HG02623 (cell line): ENCODE results near the gene REEP6.
"Not testable (repeated sequence)": the region's sequence is repeated elsewhere in the genome, so short reads cannot be mapped to it uniquely, and the experiment has no call there.

Experiments
- ATAC-seq: cut with Tn5 transposase; IDR thresholded peaks from one replicate; pipeline ENCODE4 v1.9.1; 2021; ENCODE audit warnings: moderate library complexity; ENCODE audit not compliant: unreplicated experiment

The REEP6 gene

DNA sequence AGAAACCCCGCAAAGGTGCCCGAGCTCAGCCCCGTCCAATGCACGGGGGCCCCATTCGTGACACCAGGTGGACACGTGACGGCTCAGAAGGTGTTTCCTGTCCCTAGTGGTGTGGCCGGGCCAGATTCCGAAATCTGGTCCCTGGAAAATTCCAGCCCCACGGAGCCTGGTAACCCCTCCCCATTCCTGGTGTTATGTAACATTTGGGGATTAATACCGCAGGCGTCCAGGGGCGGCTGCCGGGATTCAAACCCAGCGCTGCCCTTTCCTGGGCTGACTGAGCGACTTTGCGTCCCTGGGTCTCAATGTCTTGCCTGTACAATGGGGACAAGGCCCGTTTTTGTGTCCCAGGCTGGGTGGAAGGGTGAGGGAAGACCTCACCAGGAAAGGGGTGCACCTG is 31.9 kb downstream of the REEP6 start:
- ATAC-seq = no peak

DNA sequence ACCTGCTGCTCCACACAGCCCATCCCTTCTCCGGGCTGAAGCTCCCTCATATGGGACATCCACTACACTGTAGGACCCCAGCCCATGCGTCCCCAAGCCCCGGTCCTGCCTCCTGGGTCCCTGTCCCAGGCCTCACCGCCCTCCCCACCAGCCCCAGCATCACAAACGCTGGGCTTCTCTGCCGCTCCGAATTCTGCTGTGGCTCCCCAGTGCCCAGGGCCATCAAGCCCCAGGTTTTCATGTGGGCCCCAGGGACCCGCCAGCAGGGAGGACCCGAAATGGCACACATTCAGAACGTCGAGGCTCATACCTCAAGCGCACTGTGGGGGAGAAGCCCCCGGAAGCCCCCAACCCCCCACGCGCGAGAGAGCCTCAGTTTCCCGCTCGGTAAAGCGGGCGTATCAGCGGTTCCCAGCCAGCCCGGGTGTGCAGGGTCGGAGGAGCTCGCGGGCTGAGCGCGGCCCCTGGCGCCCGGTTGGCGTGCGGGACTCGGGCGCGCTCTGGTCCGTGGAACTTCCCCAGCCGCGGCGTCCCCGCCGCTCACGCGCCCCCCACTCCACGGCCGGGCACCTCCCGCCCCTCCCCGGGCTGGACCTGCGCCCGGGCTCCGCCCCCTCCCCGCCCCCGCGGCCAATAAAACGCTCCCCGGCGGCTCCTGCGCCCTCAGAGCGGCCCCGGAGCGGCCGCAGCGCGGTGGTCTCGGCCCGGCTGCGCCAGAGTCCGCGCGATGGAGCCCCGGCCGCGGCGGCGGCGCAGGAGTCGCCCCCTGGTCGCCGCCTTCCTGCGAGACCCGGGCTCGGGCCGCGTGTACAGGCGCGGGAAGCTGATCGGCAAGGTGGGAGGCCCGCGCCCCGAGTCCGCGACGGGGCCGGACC is 32.7 kb downstream of the REEP6 start, which contains the start of gene PLK5:
Gene PLK5, plus strand, starts transcription at position 666 of the 875 bp plus-strand sequence. CDS start 2,920 bp downstream, outside the sequence.
- ATAC-seq = no peak

GRCh38 chr19:1524287-1524971 is 33.4 kb downstream of the REEP6 start:
- ATAC-seq = no peak

DNA sequence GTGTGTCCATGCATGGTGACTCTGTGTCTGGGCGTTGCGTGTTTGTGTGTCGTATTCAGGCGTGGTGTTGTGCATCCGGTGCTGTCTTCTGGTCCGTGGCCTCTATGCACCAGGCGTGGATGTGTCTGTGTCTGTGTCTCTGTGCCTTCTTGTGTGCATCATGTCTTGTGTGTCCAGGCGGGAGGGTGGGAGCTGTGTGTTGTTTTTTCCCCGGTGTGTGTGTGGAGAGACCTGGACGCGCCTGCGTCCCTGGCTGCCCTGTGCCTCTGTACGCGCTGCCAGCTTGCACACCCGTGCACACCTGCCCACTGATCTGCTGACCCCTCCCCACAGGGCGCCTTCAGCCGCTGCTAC is 34.0 kb downstream of the REEP6 start:
- ATAC-seq = no peak

GRCh38 chr19:1525343-1525742 is 34.4 kb downstream of the REEP6 start:
- no peak for ATAC-seq

- no peak for ATAC-seq
Measured at GRCh38 chr19:1526066-1526778, 35.2 kb downstream of the REEP6 start.

DNA sequence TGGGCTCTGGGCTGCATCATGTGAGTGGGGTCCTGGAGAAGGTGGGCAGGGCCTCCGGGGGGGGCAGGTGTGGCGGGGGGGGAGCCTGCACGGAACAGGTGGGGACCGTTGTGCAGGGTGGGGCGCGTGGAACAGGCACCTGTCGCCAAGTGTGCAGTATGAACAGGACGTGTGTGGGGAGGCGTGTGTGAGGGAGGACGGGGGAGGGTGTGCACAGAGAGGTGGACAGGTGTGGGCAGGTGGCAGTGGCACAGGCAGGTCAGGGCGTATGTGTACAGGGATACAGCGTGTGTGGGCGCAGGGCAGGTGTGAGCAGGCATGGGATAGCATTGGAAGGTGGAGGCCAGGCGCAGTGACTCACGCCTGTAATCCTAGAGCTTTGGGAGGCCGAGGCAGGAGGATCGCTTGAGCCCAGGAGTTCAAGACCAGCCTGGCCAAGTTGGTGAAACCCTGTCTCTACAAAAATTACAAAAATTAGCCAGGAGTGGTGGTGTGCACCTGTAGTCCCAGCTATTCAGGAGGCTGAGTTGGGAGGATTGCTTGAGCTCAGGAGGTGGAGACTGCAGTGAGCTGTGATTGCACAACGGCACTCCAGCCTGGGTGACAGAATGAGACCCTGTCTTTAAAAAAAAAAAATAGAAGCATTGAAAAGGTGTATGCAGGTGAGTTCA is 36.1 kb downstream of the REEP6 start:
- ATAC-seq = no peak

DNA sequence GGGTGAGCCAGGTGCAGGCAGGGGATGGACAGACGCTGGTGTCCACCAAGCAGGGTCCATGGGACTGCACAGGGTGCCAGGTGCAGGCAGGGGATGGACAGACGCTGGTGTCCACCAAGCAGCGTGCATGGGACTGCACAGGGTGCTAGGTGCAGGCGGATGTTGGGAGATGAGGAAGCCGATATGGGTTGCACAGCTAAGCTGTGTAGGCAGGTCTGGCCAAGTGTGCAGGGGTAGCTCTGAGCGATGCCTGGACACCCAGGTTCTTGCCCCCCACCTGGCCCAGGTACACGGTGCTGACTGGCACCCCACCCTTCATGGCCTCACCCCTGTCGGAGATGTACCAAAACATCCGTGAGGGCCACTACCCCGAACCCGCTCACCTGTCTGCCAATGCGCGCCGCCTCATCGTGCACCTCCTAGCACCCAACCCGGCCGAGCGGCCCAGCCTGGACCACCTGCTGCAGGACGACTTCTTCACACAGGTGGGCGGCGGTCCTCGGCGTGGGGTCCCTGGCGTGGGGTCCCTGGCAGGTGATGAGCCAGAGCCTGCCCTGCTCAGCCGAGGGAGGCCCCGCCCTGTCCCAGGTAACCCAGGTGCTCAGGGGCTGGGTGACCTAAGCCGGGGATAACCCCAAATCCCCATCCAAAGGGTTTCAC is 36.8 kb downstream of the REEP6 start:
- ATAC-seq = no peak

- no peak for ATAC-seq
Measured at GRCh38 chr19:1528596-1529429, 37.8 kb downstream of the REEP6 start.

DNA sequence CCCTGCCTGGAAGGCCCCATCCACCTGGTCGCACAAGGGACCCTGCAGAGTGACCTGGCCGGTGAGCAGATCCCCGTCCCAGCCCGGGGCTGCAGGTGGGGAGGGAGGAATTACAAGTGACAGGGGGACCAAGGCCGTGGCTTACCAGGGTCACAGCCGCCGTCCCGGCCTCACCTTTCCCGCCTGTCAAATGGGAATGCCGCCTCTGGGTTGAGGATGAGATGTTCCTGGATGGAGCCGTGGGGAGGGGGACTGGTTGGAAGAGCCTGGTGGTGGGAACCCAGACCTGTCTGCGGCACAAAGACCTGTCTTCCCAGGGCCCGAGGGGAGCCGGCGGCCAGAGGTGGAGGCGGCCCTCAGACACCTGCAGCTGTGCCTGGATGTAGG is 38.4 kb downstream of the REEP6 start:
- no peak for ATAC-seq

GRCh38 chr19:1530856-1531255 is 39.9 kb downstream of the REEP6 start:
- not testable (repeated sequence) for ATAC-seq

- no peak for ATAC-seq
Measured at GRCh38 chr19:1531587-1531986, 40.6 kb downstream of the REEP6 start.

DNA sequence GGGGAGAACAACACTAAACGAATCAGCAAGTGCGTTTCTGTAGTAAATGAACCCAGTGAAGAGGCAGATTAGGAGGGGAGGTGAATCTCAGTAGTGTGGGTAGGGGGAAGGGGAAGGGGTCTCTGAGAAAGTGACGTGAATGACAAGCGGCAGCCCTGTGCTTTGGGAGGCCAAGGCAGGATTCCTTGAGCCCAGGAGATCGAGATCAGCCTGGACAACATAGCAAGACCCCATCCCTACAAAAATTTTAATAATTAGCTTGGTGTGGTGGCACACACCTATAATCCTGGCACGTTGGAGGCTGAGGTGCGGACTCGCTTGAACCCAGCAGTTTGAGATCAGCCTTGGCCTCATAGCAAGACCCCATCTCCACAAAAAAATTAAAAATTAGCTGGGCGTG is 41.0 kb downstream of the REEP6 start:
- ATAC-seq = no peak

DNA sequence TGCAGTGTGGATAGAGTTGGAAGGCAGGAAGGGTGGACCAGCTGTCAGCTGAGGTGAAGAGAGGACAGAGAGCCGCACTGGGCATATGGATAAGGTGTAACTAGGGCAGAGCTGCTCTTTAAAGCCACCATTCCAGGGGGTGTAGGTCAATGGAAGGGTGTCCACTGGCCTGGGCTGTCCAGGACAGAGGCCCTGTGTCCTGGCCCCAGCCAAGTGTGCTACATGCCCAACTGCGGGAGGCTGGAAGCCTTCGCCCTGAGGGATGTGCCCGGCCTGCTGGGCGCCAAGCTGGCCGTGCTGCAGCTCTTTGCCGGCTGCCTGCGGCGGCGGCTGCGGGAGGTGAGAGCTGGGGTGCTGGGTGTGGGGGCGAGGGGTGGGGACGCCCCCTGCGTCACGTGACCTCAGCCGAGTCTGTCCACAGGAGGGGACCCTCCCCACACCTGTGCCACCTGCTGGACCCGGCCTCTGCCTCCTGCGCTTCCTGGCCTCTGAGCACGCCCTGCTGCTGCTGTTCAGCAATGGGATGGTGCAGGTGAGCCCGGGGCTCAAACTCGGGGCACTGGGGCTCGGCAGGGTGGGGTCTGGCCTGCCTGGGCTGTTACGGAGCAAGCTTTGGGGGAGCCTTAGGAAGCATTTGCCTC is 42.6 kb downstream of the REEP6 start:
- ATAC-seq = no peak

- ATAC-seq = no peak
Measured at GRCh38 chr19:1534972-1535371, 44.0 kb downstream of the REEP6 start.

- not testable (repeated sequence) for ATAC-seq
Measured at GRCh38 chr19:1535699-1536098, 44.7 kb downstream of the REEP6 start.

DNA sequence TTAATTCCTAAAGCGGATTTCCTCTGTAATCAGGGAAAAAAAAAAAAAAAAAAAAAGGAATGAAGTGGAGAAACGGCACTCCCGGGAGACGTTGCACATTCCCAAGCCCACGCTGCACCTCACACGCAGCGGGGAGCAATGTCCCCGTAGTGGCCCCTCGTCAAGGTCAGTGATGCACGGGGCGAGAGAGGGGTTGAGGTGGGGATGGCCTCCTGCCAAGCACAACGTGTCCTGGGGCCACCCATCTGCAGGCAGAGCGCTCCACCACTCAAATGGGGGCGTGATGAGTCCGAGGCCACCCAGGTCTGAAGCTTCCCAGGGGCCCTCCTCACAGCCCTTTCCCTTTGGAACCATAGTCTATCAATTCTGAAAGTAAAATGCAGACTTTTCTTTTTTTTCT is 48.0 kb downstream of the REEP6 start:
- no peak for ATAC-seq

DNA sequence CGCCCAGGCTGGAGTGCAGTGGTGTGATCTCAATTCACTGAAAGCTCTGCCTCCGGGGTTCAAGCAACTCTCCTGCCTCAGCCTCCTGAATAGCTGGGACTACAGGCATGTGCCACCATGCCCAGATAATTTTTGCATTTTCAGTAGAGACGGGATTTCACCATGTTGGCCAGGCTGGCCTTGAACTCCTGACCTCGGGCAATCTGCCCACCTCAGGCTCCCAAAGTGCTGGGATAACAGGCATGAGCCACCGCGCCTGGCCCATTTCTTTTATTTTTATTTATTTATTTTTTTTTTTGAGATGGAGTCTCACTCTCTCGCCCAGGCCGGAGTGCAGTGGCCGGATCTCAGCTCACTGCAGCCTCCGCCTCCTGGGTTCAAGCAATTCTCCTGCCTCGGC is 48.8 kb downstream of the REEP6 start:
- ATAC-seq = not testable (repeated sequence)

- no peak for ATAC-seq
Measured at GRCh38 chr19:1540365-1540925, 49.5 kb downstream of the REEP6 start.
